DOHH2 (cell line): ENCODE measurements around the gene CAAP1.

ENCODE experiments used
- EZH2phosphoT487 ChIP-seq: fragments of 200-600 bp; sonication (generic); IDR thresholded peaks from 2 replicates; pipeline ENCODE4 v1.6.1; 2017; ENCODE audit warnings: borderline replicate concordance, mild to moderate bottlenecking, antibody characterized with exemption, low read length, moderate library complexity, mixed read lengths
- TF ChIP-seq, protein P1 (sequence below): fragments of 200-600 bp; sonication (generic); IDR thresholded peaks from one replicate; pipeline ENCODE4 v1.5.1; 2014; ENCODE audit warnings: antibody characterized with exemption, mild to moderate bottlenecking, low read depth, low read length; ENCODE audit not compliant: poor library complexity, severe bottlenecking

DNA sequence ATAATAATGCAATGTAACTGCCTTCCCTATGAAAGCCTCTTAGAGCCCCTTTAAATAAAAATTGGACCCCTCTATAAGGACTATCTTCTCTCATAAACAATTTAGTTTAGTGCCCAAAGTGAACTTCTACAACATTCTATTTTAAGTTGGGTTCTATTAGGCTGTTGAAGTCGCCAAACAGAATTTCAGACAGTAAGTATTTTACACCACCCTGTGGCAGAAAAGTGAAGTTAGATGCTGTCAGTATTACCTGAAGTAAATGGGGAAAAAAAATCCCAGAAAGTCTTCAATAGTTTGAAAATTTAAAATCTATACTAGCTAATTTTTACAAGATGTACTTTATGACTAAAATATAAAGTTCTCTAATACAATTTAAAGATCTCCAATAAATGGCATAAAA is 29.5 kb downstream of the CAAP1 start:
- TF ChIP-seq, protein P1, sequence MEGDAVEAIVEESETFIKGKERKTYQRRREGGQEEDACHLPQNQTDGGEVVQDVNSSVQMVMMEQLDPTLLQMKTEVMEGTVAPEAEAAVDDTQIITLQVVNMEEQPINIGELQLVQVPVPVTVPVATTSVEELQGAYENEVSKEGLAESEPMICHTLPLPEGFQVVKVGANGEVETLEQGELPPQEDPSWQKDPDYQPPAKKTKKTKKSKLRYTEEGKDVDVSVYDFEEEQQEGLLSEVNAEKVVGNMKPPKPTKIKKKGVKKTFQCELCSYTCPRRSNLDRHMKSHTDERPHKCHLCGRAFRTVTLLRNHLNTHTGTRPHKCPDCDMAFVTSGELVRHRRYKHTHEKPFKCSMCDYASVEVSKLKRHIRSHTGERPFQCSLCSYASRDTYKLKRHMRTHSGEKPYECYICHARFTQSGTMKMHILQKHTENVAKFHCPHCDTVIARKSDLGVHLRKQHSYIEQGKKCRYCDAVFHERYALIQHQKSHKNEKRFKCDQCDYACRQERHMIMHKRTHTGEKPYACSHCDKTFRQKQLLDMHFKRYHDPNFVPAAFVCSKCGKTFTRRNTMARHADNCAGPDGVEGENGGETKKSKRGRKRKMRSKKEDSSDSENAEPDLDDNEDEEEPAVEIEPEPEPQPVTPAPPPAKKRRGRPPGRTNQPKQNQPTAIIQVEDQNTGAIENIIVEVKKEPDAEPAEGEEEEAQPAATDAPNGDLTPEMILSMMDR = no peak
- no peak for TF ChIP-seq EZH2phosphoT487
